HG02870 (cell line): ENCODE measurements around the gene TUB.

ENCODE experiments used
- ATAC-seq: cut with Tn5 transposase; IDR thresholded peaks from one replicate; pipeline ENCODE4 v1.9.1; 2021; ENCODE audit warnings: mild to moderate bottlenecking, moderate library complexity; ENCODE audit not compliant: unreplicated experiment

TUB gene

GRCh38 chr11:8103909-8104308 is 22.9 kb downstream of the TUB start:
- no peak for ATAC-seq

GRCh38 chr11:8105133-8105532 is 24.1 kb downstream of the TUB start:
- ATAC-seq: no peak

GRCh38 chr11:8105666-8106065 is 24.7 kb downstream of the TUB start:
- no peak for ATAC-seq

- no peak for ATAC-seq
Observed at GRCh38 chr11:8106679-8107078, 25.7 kb downstream of the TUB start.

GRCh38 chr11:8107642-8108041 is 26.6 kb downstream of the TUB start:
- ATAC-seq: no peak

- no peak for ATAC-seq
Observed at GRCh38 chr11:8108421-8108820, 27.4 kb downstream of the TUB start.

GRCh38 chr11:8109675-8110074 is 28.7 kb downstream of the TUB start:
- ATAC-seq: no peak

- ATAC-seq: no peak
Observed at GRCh38 chr11:8110396-8110795, 29.4 kb downstream of the TUB start.

- no peak for ATAC-seq
Observed at GRCh38 chr11:8111636-8112035, 30.6 kb downstream of the TUB start.

GRCh38 chr11:8122173-8122764 is 41.3 kb downstream of the TUB start:
- no peak for ATAC-seq

- ATAC-seq: no peak
Observed at GRCh38 chr11:8126649-8127289, 45.8 kb downstream of the TUB start.

- no peak for ATAC-seq
Observed at GRCh38 chr11:8127447-8127846, 46.4 kb downstream of the TUB start.

GRCh38 chr11:8138526-8138925 is 57.5 kb downstream of the TUB start:
- ATAC-seq: no peak

GRCh38 chr11:8149726-8150125 is 68.7 kb downstream of the TUB start:
- no peak for ATAC-seq
